Measurements from ENCODE around the gene ZNF416. TPM values are rescaled to one million over a fixed set of nuclear protein-coding genes. Genes with fewer than 3 reads are reported as not detected.
A peak's percentile ranks its signal among the peaks of the same experiment; 100 is the strongest.

ZNF416 gene
- total and polyA plus RNA-seq, 9 of the 15 experiments (the other 6 are each of a cell fraction or from before 2014, with no cell fraction given) = 0.20 to 2.0 (median 1.1) TPM

DNA sequence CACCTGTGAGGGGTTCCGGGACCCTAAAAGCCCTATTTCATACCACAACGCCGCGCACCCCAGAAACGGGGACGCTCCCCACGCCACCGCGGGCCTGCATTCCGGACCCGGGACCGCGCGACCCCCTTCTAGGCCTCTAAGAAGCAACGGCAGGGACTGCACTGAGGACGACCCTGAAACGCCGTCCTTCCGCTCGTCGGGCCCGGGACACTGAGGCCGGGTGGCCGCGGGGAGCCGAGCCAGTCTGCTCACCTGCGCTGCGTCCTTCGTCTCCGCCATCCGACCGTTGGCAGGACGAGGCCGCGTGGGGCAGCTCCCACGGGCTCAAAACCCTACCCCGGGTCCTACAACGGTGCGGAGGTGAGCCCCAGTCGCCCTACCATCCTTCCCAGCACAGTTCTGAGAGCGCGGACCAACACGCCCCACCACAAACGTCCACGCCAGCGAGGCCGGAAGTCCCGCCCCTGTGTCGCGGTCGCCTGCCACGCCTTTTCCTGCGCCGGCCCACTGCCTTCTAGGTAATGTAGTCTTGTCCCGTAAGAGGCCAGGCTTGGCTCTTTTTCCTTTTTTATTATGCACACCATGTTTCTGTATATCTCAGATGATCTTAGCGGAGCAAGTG, 19.2 kb downstream of the ZNF416 start, which contains the start of gene ZNF550 (continued):
- peak; percentile 74; the same call in 1 of the 2 replicates for TF ChIP-seq PHF8 (IDR thresholded peaks at IDR 0.05; ENCODE audit: borderline replicate concordance, low read length)
- TF ChIP-seq ZSCAN32 (CRISPR knock-in tag; IDR thresholded peaks at IDR 0.05) = no peak
- TF ChIP-seq, protein P1, sequence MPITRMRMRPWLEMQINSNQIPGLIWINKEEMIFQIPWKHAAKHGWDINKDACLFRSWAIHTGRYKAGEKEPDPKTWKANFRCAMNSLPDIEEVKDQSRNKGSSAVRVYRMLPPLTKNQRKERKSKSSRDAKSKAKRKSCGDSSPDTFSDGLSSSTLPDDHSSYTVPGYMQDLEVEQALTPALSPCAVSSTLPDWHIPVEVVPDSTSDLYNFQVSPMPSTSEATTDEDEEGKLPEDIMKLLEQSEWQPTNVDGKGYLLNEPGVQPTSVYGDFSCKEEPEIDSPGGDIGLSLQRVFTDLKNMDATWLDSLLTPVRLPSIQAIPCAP (CRISPR knock-in tag; IDR thresholded peaks at IDR 0.05; ENCODE audit: borderline replicate concordance) = no peak
- TF ChIP-seq, protein P2, sequence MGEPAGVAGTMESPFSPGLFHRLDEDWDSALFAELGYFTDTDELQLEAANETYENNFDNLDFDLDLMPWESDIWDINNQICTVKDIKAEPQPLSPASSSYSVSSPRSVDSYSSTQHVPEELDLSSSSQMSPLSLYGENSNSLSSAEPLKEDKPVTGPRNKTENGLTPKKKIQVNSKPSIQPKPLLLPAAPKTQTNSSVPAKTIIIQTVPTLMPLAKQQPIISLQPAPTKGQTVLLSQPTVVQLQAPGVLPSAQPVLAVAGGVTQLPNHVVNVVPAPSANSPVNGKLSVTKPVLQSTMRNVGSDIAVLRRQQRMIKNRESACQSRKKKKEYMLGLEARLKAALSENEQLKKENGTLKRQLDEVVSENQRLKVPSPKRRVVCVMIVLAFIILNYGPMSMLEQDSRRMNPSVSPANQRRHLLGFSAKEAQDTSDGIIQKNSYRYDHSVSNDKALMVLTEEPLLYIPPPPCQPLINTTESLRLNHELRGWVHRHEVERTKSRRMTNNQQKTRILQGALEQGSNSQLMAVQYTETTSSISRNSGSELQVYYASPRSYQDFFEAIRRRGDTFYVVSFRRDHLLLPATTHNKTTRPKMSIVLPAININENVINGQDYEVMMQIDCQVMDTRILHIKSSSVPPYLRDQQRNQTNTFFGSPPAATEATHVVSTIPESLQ (CRISPR knock-in tag; IDR thresholded peaks at IDR 0.05) = no peak
- TF ChIP-seq ATF1 (CRISPR knock-in tag; IDR thresholded peaks at IDR 0.05) = peak; percentile 70; the same call in 1 of the 2 replicates
- peak; percentile 81 for TF ChIP-seq ATF1 (tag; IDR thresholded peaks at IDR 0.05)
- TF ChIP-seq, protein P3, sequence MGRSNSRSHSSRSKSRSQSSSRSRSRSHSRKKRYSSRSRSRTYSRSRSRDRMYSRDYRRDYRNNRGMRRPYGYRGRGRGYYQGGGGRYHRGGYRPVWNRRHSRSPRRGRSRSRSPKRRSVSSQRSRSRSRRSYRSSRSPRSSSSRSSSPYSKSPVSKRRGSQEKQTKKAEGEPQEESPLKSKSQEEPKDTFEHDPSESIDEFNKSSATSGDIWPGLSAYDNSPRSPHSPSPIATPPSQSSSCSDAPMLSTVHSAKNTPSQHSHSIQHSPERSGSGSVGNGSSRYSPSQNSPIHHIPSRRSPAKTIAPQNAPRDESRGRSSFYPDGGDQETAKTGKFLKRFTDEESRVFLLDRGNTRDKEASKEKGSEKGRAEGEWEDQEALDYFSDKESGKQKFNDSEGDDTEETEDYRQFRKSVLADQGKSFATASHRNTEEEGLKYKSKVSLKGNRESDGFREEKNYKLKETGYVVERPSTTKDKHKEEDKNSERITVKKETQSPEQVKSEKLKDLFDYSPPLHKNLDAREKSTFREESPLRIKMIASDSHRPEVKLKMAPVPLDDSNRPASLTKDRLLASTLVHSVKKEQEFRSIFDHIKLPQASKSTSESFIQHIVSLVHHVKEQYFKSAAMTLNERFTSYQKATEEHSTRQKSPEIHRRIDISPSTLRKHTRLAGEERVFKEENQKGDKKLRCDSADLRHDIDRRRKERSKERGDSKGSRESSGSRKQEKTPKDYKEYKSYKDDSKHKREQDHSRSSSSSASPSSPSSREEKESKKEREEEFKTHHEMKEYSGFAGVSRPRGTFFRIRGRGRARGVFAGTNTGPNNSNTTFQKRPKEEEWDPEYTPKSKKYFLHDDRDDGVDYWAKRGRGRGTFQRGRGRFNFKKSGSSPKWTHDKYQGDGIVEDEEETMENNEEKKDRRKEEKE (IDR thresholded peaks at IDR 0.05; ENCODE audit: borderline replicate concordance in 1 of 2, control insufficient read depth in 1 of 2, low read depth in 2 of 2, low read length in 1 of 2) = no peak
- peak; percentile 45 for TF ChIP-seq TAF1 (IDR thresholded peaks at IDR 0.05; ENCODE audit: control insufficient read depth, extremely low read depth, insufficient read depth, low read length, severe bottlenecking)
- peak; percentile 92 for TF ChIP-seq HCFC1 (IDR thresholded peaks at IDR 0.05; ENCODE audit: low read depth, low read length)
- TF ChIP-seq MYC (IDR thresholded peaks at IDR 0.05; ENCODE audit: low read depth, low read length) = 0 out of 2 replicates have a peak, but pooled peaks have one; percentile 14
- TF ChIP-seq MYC (CRISPR knock-in tag; IDR thresholded peaks at IDR 0.05; ENCODE audit: borderline replicate concordance, low read depth) = no peak
- peak; percentile 90 for TF ChIP-seq CREB1 (IDR thresholded peaks at IDR 0.05)
- peak; percentile 92 for TF ChIP-seq CREB1 (CRISPR knock-in tag; IDR thresholded peaks at IDR 0.05)
- no peak for TF ChIP-seq BRD9 (IDR thresholded peaks at IDR 0.05; ENCODE audit: low read depth, partially characterized antibody)
- TF ChIP-seq TSC22D4 (tag; IDR thresholded peaks at IDR 0.05) = no peak
- TF ChIP-seq, protein P4, sequence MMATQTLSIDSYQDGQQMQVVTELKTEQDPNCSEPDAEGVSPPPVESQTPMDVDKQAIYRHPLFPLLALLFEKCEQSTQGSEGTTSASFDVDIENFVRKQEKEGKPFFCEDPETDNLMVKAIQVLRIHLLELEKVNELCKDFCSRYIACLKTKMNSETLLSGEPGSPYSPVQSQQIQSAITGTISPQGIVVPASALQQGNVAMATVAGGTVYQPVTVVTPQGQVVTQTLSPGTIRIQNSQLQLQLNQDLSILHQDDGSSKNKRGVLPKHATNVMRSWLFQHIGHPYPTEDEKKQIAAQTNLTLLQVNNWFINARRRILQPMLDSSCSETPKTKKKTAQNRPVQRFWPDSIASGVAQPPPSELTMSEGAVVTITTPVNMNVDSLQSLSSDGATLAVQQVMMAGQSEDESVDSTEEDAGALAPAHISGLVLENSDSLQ (IDR thresholded peaks at IDR 0.05) = peak; percentile 55
- peak; percentile 57 for TF ChIP-seq SP2 (IDR thresholded peaks at IDR 0.05; ENCODE audit: extremely low read depth, low read depth, low read length, poor library complexity, severe bottlenecking)
- no peak for TF ChIP-seq TFAM (CRISPR knock-in tag; conservative IDR thresholded peaks at IDR 0.05)
